Measurements from ENCODE around the gene DNM3. TPM values are rescaled to one million over a fixed set of nuclear protein-coding genes. Genes with fewer than 3 reads are reported as not detected.
A peak's percentile ranks its signal among the peaks of the same experiment; 100 is the strongest.

The DNM3 gene
- total RNA-seq = 10 to 100 TPM in 3 of 6 donors, 1 to 10 TPM in 3; 7.1 to 30.4 (median 10.3) TPM

DNA sequence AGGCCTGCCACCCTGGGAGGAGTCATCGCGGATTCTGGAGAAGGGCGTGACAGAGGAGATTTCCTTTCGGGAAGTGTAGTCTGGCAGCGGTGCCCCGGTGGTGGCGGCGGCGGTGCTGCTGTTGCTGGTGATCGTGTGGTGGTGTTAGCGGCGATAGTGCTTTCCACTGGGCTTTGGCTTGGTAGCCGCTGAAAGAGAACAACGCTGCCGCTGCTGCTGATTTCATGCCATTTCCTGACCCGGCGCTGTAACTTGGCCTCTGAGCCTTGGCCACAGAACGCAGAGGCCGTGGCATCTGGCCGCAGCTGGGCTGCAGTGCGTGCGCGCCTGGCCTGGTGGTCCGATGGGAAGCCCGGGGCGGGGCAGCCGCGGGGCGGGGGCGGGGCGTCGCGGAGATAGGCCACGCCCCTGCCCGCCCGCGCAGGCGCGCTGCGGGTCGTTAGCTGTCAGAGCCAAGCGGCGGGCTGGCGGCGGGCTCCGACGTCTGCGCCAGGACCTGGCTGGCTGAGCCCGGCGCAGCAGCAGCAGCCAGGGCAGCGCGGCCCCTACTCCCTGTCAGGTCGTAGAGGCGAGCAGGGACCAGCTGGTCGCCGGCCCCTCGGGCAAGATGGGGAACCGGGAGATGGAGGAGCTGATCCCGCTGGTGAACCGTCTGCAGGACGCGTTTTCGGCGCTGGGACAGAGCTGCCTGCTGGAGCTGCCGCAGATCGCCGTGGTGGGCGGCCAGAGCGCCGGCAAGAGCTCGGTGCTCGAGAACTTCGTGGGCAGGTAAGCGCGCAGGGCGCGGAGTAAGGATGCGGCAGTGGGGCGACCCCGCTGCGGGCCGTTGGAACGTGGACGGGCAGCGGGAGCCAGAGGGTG lies at the start of gene DNM3:
Gene DNM3 (plus strand): TSS at position 449 of the 861 bp plus-strand sequence. CDS start 159 bp downstream, at position 608.
- Histone ChIP-seq H3K4me3 (peak within 1 kb of the TSS; percentile 62 to 100 (median 66)), H3K27ac (peak within 1 kb of the TSS; percentile 78 to 83 (median 81)), H3K4me1 (peaks cover 7 to 21% (median 12%) of the 10 kb centered on the region in 4 donors), H3K27me3 (no peaks in the 10 kb centered on the region), H3K36me3 (no peaks in the 10 kb centered on the region), H3K9me3 (no peaks in the 10 kb centered on the region)
- 1 to 3% methylated on average over 16 to 31 of the region's 85 CpGs for WGBS, 2 donors
- DNase-seq (peak; percentile 91 to 98), ATAC-seq (ENCODE audit: low FRiP score in 2 of 2) (peak; percentile 96 to 99)
- TF ChIP-seq POLR2A (IDR thresholded peaks at IDR 0.05) (peak in 3 of 4 donors; percentile 21 to 71 (median 30)), EP300 (IDR thresholded peaks at IDR 0.05) (peak in 1 of 4 donors; percentile 39), POLR2AphosphoS5 (IDR thresholded peaks at IDR 0.05) (peak; percentile 58 to 82)
- TF ChIP-seq, protein P1, sequence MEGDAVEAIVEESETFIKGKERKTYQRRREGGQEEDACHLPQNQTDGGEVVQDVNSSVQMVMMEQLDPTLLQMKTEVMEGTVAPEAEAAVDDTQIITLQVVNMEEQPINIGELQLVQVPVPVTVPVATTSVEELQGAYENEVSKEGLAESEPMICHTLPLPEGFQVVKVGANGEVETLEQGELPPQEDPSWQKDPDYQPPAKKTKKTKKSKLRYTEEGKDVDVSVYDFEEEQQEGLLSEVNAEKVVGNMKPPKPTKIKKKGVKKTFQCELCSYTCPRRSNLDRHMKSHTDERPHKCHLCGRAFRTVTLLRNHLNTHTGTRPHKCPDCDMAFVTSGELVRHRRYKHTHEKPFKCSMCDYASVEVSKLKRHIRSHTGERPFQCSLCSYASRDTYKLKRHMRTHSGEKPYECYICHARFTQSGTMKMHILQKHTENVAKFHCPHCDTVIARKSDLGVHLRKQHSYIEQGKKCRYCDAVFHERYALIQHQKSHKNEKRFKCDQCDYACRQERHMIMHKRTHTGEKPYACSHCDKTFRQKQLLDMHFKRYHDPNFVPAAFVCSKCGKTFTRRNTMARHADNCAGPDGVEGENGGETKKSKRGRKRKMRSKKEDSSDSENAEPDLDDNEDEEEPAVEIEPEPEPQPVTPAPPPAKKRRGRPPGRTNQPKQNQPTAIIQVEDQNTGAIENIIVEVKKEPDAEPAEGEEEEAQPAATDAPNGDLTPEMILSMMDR (IDR thresholded peaks at IDR 0.05) = peak in 1 of 6 experiments; percentile 11

DNA sequence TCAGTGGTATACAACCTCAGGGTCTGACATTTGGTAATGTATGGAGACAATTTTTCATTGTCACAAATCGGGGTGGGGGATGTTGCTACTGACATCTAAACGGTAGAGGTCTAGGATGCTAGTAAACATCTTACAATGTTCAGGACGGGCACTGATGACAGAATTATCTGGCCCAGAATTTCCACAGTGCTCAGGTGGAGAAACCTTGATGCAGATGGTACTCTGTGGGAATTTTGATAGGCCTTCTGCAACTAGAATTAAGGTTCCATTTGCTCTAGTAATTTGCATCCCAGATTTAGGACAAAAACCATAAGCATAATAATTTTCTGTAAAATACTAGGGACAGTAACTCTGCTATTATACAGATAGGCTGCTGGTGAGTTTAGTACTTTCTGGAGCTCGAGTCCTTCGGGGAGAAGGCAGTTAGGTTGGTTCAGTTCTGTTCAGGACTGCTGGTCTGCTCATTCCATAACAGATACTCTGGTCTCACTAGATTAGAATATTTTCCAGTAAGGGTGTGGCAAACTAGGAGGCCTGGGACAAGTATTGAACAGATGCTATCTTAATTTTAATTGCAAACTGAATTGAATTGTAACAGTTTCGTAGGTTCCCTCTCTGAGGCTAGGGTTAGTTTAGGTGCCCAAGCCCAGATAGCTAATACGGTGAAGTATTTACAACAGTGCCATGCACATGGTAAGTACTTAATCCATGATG lies 48.5 kb upstream of the DNM3 start:
- TF ChIP-seq, protein P1 (IDR thresholded peaks at IDR 0.05) = no peak
- TF ChIP-seq POLR2AphosphoS5 (IDR thresholded peaks at IDR 0.05) (no peak), EP300 (IDR thresholded peaks at IDR 0.05) (no peak), POLR2A (IDR thresholded peaks at IDR 0.05) (no peak)
- no peak overlapping the region for H3K27ac ChIP-seq
- H3K9me3 ChIP-seq = no peaks in the 10 kb centered on the region
- DNase-seq (no peak), ATAC-seq (ENCODE audit: low FRiP score in 2 of 2) (no peak)
- 88 to 91% methylated on average over 7 of the region's 7 CpGs for WGBS, 2 donors
- peaks cover 0 to 5% (median 3%) of the 10 kb centered on the region in 4 donors for H3K4me1 ChIP-seq
- peaks cover 35 to 100% (median 81%) of the 10 kb centered on the region in 4 donors for H3K36me3 ChIP-seq
- H3K27me3 ChIP-seq = no peaks in the 10 kb centered on the region
- no peak overlapping the region for H3K4me3 ChIP-seq

DNA sequence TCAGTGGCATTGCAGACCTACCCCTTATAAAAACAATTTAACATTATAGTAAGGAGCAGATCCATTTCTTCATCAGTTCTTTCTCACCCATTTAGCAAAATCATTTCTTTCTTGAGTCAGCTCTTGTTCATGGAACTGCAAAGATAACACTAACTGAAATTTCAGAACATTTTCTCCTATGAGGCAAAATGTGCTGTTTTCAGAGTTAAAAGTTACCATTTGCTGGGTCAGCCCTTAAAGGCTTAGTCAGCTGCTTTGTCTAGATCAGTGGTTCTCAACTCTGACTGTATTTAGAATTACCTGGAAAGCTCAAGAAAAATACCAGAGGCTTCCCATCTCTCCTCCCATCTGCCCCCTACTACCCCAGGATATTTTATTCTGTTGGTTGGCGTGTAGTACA lies 47.7 kb upstream of the DNM3 start:
- H3K9me3 ChIP-seq = no peaks in the 10 kb centered on the region
- H3K4me3 ChIP-seq = no peak overlapping the region
- no peak for ATAC-seq (ENCODE audit: low FRiP score in 2 of 2)
- WGBS, 2 donors = 100% methylated on average over 1 of the region's 1 CpG
- H3K36me3 ChIP-seq = peaks cover 32 to 98% (median 73%) of the 10 kb centered on the region in 4 donors
- no peaks in the 10 kb centered on the region for H3K27me3 ChIP-seq
- H3K27ac ChIP-seq = no peak overlapping the region
- H3K4me1 ChIP-seq = peaks cover 0 to 5% (median 2%) of the 10 kb centered on the region in 4 donors
- TF ChIP-seq POLR2AphosphoS5 (IDR thresholded peaks at IDR 0.05) (no peak), POLR2A (IDR thresholded peaks at IDR 0.05) (no peak), EP300 (IDR thresholded peaks at IDR 0.05) (no peak)
- TF ChIP-seq, protein P1 (IDR thresholded peaks at IDR 0.05) = no peak
- no peak for DNase-seq

DNA sequence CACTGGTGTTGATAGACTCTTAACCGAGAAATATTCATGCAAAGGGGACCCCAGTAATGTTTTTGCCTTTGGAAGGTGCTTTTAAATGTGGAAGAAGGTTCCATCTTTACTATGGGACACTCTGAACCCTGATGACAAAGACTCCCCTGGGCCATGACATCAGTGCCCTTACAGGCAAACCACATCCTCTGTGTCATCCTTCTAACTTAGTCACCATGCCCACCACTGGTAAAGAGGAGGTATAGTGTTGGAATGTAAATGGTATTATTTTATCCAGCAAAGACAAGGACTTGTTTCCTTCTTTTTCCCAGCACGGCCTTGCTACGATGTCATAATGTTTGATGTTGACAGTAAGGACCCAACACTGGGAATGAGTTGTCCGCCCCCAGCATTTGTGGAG lies 47.2 kb upstream of the DNM3 start:
- H3K4me1 ChIP-seq = peaks cover 0 to 1% (median 0%) of the 10 kb centered on the region in 4 donors
- WGBS, 2 donors = 93 to 96% methylated on average over 4 of the region's 4 CpGs
- H3K36me3 ChIP-seq = peaks cover 29 to 94% (median 69%) of the 10 kb centered on the region in 4 donors
- H3K27me3 ChIP-seq = no peaks in the 10 kb centered on the region
- ATAC-seq (ENCODE audit: low FRiP score in 2 of 2) = no peak
- no peaks in the 10 kb centered on the region for H3K9me3 ChIP-seq
- TF ChIP-seq EP300 (IDR thresholded peaks at IDR 0.05) (no peak), POLR2A (IDR thresholded peaks at IDR 0.05) (no peak), POLR2AphosphoS5 (IDR thresholded peaks at IDR 0.05) (no peak)
- TF ChIP-seq, protein P1 (IDR thresholded peaks at IDR 0.05) = no peak
- H3K4me3 ChIP-seq = no peak overlapping the region
- no peak for DNase-seq
- no peak overlapping the region for H3K27ac ChIP-seq
